ENCODE results near the gene BANP.
"Not testable (repeated sequence)": the region's sequence is repeated elsewhere in the genome, so short reads cannot be mapped to it uniquely, and the experiment has no call there.

BANP gene

DNA sequence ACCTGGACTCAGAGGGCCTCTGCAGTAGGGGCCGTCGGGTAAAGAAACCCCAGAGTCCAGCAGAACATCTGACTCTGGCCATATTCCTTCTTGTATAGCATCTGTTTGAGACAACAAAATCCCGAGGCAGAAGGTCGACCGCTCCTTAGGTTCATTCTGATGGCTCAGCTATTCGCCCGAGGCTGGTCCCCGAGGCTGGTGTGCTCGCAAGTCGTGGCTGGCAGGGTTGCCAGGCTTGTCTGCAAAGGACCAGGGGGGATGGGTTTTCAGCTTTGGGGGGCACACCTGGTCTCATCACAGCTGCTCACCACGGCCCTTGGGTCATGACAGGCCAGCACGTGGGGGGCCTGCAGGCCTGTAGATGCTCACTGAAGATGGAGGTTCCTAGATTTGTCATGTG is 119.1 kb downstream of the BANP start:
- DNase-seq, result no peak

DNA sequence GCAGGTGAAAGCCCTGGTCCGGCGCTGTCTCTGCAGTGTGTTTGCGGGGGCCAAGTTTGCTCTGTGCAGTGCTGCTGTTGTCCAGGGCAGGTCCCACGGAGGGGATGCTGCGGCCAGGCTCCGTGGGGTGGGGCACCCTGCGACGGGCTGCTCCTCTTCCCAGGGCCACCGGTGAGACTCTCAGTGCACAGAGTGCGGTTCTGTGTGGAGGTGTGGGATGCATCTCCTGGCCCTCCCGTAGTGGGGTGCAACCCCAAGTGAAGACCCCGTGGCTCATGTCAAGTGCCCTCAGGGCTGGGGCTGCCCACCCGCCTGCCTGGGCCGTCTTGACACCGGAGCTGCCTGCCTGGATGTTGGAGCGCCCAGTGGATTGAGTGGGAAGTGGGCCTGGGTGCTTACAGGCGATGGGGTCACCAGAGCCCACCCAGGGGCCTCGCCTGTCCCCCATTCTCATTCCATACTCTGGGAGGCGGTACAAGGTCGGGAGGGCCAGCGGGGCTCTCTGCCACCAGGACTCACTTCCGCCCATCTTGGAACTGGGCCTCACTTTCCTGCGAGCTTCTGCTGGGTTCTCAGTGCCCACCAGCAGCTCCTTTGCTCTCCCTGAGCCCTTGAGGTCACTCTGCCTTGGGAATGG is 119.9 kb downstream of the BANP start:
- DNase-seq, result no peak

DNA sequence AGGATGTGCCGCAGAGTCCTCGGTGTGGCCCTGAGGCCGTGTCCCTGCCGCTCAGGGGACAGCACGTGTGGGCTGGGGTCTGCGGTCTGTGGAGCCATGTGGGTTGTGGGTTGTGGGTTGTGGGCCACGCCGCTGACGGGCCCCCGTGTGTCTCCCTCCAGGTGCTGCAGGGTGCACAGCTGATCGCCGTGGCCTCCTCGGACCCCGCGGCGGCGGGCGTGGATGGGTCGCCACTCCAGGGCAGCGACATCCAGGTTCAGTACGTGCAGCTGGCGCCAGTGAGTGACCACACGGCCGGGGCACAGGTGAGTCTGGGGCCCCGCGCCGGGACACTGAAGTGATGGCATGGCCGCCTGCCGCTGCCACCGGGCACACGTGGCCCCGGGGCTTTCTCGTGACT is 120.7 kb downstream of the BANP start:
- DNase-seq, result no peak

- no peak for DNase-seq
Observed at GRCh38 chr16:88072571-88073001, 121.4 kb downstream of the BANP start.

DNA sequence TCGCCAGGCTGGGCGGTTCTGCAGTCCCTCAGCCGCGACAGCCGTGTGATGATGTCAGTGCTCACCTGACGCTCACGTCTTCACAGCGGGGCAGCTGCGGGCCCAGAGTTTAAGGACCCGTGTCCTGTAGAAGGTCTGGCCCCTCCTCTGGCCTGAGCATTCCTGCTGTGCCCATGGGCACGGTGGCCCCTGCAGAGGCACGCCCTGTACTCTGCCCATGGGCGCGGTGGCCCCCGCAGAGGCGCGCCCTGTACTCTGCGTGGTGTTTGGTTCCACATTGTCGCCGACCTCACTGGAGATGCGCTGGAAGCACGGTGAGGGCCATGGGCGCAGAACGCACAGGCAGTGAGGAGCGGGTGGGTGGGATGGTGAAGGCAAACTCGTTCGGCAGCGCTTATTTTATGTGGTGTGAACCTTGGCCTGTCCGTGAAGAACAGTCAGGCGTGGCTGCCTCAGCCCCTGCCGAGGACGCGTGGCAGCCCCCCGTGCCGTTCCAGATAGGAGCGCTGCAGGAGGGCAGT is 122.0 kb downstream of the BANP start:
- DNase-seq, result no peak

GRCh38 chr16:88074041-88074440 is 122.8 kb downstream of the BANP start:
- no peak for DNase-seq

GRCh38 chr16:88076211-88076931 is 125.1 kb downstream of the BANP start:
- no peak for DNase-seq

GRCh38 chr16:88076932-88077320 is 125.7 kb downstream of the BANP start:
- DNase-seq, result not testable (repeated sequence)

GRCh38 chr16:88077328-88078108 is 126.3 kb downstream of the BANP start:
- DNase-seq, result no peak

DNA sequence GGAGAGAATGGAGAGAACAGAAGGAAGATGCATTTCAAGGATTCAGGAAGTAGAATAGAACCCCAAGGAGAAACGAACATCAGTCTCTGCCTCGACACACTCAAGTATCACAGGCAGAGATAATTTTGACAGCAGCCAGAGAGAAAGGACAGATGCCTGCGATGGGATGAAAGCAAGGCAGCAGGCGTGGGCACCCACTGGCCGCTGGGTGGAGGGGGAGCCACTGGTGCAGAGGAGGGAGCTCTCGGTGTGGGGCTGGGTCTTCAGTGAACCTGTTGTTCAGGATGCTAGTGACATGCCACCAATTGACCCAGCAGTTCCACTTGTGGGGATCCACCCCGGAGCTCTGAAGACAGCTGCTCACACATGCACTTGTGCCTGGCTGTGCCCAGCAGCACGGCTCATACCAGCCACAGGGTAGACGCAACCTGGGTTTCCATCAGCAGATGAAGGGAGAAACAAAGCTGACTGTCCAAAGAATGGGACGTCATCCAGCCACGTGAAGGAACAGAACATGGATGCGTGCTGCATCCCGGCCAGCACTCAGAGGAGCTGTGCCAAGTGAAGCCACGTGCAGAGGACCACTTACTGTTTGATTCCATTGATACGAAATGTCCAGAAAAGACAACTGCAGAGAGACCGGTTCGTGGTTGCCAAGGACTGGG is 127.0 kb downstream of the BANP start:
- DNase-seq, result no peak

- DNase-seq, result no peak
Observed at GRCh38 chr16:88083582-88083981, 132.3 kb downstream of the BANP start.

DNA sequence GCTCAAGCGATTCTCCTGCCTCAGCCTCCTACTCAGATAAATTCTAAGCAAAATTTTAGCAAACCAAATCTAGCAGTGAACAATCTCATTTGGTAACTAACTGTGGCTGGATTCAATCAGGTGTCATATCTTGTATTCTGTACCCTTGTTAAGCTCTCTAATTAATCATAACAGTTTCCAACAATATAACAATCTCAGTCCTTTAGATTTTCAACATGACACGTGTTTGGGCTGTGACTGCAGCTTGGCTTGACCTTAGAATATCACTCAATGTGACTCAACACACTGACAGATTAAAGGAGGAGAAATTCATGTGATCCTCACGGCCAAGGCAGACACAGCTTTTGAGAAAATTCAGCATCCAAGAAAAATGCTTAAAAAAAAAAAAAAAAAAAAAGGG is 133.6 kb downstream of the BANP start:
- DNase-seq, result no peak

- no peak for DNase-seq
Observed at GRCh38 chr16:88086571-88087516, 135.6 kb downstream of the BANP start.

DNA sequence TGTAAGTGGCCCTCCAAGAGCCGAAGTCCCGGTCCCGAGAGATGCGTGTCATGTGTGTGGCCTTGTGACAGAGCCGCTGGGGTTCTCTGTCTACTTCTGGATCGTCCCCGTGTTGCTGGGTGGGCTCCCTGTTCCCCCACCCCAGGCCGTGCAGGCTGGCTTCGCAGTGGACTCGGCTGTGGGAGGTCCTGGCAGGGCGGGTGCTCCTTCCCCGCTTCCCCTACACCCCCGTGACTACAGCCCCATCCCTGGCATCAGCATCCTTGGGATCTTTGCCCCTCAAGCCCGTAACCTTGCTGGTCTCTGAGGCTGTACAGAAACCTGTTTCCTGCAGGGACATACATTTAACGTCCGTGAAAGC is 136.3 kb downstream of the BANP start:
- DNase-seq, result no peak

DNA sequence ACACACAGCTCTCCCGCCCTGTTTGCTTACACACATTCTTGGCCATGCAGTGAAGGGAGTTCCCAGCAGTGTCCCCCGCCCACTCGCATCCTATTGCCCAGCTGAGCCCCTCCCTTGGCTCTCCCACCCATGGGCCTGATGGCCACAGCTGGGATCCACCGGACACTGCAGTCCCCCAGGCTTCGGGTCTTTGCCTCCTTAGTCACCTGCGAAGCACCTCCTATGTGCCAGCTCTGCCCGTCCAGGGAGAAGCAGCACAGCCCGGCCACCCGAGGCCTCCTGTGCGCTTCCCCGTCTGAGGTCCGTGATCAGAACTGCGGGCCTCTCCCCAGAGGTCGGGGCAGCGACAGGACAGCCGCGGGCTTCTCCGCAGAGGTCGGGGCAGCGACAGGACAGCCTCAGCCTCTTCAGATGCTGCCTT is 136.9 kb downstream of the BANP start:
- DNase-seq, result no peak

GRCh38 chr16:88088611-88089010 is 137.4 kb downstream of the BANP start:
- DNase-seq, result not testable (repeated sequence)

DNA sequence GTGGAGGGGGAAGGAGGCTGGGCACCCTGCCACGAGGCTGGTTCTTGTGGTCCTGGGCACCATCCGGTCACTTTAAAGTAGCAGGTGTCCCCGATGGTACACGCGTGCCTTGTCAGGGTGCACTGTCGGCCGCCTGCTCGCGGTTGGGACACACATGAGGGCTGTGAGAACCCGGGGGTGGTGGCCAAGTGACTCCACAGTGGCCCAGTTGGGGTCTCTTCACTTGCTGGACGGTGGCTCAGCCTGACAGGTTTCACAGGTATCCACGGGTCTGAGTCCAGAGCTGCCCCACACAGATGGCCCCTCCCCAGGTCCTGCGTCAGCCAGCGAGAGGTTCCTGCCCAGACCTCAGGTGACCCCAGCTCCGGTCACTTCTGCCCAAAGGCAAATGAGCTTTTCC is 137.8 kb downstream of the BANP start:
- DNase-seq, result not testable (repeated sequence)

- DNase-seq, result not testable (repeated sequence)
Observed at GRCh38 chr16:88089632-88090376, 138.6 kb downstream of the BANP start.

DNA sequence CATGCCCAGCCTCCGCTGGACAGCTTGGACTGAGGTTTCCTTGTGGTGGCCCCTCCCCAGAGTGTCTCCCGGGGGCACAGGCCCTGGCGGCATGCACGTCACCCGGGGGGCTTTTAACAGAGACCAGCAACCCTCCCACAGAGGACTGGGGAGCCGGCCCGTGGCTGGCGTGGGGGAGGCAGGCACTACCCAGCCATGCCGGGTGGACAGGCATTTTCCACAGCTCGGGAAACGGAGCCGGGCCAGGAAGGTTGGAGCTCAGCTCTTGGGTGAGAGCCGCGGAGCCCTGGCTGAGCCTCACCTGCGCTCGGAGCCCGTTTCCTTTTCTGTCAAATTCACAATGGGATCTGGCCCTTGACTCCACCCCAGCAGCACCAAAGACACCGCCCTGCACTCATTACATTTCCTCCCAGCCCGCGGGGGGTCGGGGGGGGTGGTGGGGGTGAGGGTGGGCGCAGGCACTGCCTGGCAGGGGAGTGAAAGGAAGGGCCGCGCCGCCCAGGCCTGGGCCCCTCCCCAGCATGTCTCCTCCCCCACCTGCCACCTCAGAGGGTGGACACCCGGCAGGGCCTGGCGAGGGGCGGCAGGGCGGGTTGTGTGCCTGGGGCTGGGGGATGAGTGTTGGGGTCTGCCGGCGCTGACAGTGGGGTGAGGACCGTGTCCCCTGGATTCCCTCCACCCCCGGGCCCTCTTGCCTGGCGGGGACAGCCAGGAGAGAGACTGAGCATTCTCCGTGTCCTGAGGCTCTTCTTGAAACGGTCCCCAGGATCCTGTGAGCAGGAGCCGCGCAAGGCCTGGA is 139.3 kb downstream of the BANP start:
- DNase-seq, result not testable (repeated sequence)
